ENCODE results near the gene THOC1.

Gene THOC1

DNA sequence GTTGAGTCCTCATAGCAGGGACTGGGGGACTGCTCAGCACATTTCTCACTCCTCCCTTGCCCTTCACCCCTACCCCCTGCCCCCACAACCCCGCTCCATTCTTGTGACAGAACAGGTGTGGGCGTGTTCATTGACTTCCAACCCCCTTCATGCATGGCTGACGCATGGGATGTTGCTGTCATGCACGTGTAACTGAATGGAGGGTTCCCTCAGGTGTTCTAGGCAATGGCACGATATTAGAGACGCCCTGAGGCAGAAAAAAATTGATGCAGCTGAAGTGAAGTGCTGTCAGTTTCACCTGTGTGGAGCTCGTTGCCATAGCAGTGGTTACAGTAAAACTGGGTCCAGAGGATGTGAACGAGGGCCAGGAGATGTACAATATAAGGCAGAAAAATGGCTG lies 6.5 kb upstream of the THOC1 start:
- no peak for DNase-seq (ENCODE audit: low read depth in 2 of 2)

DNA sequence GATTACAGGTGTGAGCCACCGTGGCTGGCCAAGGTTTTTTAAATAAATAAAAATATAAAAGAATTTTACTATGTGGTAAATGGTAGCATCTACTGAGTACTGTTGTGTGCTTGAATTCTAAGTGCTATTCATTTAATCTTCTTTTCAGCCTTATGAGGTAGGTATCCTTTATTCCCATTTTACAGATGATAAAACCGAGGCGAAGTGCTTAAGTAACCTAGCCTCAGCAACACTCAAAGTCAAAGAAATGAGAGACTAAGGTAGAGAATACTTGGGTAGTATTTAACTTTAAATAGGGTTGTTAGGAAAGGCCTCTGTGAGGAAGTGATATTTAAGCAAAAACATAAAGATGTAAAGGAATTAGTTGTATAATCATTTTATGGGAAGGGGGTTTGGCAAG lies 5.7 kb upstream of the THOC1 start:
- no peak for DNase-seq (ENCODE audit: low read depth in 2 of 2)

GRCh38 chr18:272650-273049 lies 4.8 kb upstream of the THOC1 start:
- no peak for DNase-seq (ENCODE audit: low read depth in 2 of 2)

GRCh38 chr18:269480-270095 lies 1.7 kb upstream of the THOC1 start:
- no peak for DNase-seq (ENCODE audit: low read depth in 2 of 2)

DNA sequence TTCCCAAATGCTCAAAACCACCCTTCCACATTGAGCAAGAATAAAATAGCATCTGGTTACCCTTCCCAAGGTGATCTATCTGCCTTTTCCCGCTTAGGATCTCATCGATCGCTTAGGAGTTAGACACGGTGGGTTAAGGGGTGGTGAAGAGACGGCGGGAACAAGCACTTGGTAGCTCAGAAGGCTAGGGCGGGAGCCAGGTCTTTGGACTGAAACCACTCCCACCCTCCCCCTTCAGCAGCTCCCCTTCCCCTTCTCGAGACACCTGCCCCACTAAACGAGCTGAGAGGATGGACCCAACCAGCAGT lies 513 bp downstream of the THOC1 start:
- DNase-seq (ENCODE audit: low read depth in 2 of 2), result no peak

DNA sequence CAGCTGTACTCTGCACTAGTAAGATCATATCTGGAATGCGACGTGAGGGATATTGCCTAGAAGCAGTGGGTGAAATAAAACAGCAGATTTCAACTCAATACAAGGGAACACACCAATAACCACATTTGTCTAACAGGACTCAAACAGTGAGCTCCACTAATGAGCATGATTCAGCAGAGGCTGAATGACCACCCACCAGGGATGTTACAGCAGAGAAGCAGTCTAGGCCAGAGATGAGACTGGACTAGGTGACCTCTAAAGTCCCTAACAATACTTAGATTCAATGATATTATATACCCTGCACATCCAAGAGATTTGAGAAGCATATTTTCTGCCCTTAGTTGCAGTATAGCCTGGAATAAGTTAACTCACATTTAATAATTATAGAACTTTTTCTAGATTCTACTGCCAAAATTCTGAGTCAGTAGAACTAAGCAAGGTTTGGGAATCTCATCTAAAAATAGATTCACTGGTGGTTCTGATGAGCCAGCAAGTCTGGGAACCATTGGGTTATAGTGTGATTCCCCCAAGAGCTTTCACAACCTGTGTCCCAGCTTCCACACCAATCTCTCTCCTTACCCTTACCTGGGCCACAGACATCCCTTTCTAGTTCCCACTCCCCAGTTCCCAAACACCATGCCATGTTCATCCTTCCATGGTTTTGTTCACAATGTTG lies 6.3 kb downstream of the THOC1 start:
- no peak for DNase-seq (ENCODE audit: low read depth in 2 of 2)

DNA sequence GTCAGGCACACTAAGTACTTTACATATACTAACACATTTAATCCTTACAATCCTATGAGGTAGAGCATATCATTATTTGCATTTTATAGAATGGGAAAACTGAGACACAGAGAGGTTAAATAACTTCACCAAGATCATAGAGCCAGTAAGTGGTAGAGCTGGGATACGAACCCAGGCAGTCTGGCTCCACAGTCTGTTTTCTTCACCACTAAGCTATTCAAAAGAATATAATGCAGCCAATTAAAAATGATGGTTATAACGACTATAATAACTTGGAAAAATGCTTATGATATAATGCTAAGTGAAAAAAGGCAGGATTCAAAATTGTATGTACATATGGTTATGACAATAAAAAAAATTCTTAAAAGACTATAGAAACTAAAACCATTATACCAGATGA lies 7.3 kb downstream of the THOC1 start:
- no peak for DNase-seq (ENCODE audit: low read depth in 2 of 2)

GRCh38 chr18:255171-255570 lies 12.7 kb downstream of the THOC1 start:
- no peak for DNase-seq (ENCODE audit: low read depth in 2 of 2)

- DNase-seq (ENCODE audit: low read depth in 2 of 2), result no peak
These were observed 14.7 kb downstream of the THOC1 start for GRCh38 chr18:253121-253520.

DNA sequence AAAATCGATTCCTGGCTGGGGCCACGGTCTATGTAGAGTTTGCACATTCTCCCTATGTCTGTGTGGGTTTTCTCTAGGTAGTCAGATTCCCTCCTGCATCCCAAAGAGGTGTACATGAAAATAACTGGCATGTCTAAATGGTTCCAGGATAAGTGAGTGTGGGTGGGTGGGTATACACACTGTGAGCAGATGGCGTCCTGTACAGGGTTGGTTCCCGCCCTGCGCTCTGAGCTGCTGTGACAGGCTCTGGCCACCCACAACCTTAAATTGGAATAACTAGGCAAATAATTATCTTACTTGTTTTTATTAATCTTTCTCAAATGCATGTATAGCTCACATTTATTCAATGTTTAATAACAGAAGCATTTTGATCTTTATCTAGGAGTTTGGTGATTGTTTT lies 16.3 kb downstream of the THOC1 start:
- no peak for DNase-seq (ENCODE audit: low read depth in 2 of 2)

DNA sequence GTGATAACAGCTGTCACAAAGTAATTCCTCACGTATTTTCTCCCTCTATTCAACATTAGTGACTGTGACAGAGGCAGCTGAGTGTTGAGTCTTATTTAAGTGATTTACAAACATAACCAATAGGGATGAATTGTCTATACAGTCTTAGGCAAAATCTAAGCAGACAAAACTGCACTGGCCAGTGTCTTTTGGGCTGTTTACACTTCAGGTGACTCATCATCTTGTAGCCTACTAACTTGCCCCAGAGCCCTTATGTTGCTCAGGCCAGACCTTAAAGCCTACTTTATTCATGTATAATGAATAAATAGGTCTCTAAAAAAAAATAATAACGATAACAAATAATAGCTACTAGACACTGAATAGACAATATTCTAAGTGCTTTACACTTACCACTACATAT lies 17.2 kb downstream of the THOC1 start:
- DNase-seq (ENCODE audit: low read depth in 2 of 2), result no peak

DNA sequence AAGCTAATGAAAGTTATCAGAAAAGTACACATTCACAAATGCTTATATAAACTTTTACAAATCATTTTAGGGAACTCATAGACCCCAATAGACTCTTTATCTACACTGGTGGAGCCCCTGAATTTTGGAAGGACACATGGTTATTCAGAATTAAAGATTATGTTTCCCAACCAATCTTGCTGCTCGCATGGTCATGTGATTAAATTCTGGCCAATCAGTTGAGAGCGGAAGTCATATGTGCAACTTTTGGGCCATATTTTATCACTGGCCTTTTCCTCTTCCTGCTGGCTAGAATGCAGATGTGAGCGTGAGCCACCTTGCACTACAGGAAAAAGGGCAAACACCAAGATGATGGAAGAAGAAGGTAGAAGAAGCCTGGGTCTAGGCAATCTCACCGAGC lies 19.8 kb downstream of the THOC1 start:
- DNase-seq (ENCODE audit: low read depth in 2 of 2), result no peak

- DNase-seq (ENCODE audit: low read depth in 2 of 2), result no peak
These were observed 22.5 kb downstream of the THOC1 start for GRCh38 chr18:245282-245847.

GRCh38 chr18:240175-240574 lies 27.7 kb downstream of the THOC1 start:
- no peak for DNase-seq (ENCODE audit: low read depth in 2 of 2)

GRCh38 chr18:231563-231962 lies 36.3 kb downstream of the THOC1 start:
- no peak for DNase-seq (ENCODE audit: low read depth in 2 of 2)

- no peak for DNase-seq (ENCODE audit: low read depth in 2 of 2)
These were observed 39.3 kb downstream of the THOC1 start for GRCh38 chr18:228586-228985.

- DNase-seq (ENCODE audit: low read depth in 2 of 2), result no peak
These were observed 39.9 kb downstream of the THOC1 start for GRCh38 chr18:227902-228301.

- DNase-seq (ENCODE audit: low read depth in 2 of 2), result no peak
These were observed 40.5 kb downstream of the THOC1 start for GRCh38 chr18:227374-227773.

GRCh38 chr18:225745-226144 lies 42.1 kb downstream of the THOC1 start:
- DNase-seq (ENCODE audit: low read depth in 2 of 2), result no peak

DNA sequence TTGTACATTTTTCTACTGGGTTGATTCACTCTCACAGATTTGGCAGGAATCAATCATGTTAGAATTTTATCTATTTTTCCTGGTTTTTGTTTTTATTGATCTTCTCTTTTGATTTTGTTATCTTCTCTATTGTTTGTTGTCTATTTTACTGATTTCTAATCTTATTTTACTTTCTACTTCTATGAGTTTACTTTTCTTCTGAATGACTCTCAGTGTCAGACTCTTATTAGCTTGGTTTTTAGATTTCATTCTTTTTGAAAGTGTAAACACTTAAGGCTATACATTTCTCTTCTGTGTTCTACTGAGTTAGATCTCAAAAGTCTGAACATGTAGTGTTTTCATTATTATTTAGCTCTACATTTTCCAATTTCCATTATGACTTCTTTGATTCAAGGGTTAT lies 47.1 kb downstream of the THOC1 start:
- no peak for DNase-seq (ENCODE audit: low read depth in 2 of 2)

DNA sequence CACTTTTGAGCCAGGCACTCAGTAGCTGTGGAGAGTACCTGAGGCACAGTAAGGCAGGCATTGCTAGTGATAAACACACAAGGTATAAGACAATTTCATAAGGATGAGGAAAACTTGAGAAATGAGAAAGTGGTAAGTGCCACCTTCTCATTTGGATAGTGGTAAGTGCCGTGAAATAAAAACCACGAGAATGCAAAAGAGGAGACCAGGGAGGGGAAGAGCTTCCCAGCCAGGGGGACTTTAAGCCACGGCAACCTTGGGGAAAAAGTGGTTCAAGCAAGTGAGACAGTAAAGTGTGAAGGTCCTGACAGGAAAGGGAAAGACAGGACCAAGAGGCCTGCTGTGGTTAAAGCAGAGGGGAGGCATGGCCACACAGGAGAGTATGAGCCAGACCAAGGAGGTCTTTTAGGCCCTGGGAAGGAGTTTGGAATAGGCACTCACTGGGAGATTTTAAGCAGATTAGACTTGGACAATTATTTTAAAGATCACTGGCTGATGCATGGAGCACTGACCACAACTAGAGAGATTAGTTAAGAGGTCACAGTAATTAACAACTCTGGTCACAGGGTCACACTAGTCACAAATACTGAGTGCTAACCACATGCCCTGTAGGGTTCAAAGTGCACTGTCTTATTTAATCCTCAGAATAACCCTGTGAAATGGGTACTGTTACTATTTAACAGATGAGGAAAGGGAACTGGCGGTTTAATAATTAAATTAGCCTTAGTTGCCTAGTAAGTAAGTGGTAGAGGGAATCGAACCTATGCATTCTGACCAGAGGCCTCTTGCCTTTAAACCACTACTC lies 50.1 kb downstream of the THOC1 start:
- DNase-seq (ENCODE audit: low read depth in 2 of 2), result no peak

GRCh38 chr18:215448-216010 lies 52.3 kb downstream of the THOC1 start:
- DNase-seq (ENCODE audit: low read depth in 2 of 2), result no peak

- no peak for DNase-seq (ENCODE audit: low read depth in 2 of 2)
These were observed 53.9 kb downstream of the THOC1 start for GRCh38 chr18:213966-214365.

Measured in stimulated activated CD4-positive, alpha-beta T cell treated with anti-CD3 and anti-CD28 coated beads, Interleukin-12 subunit alpha, Interleukin-12 subunit beta, amount 100 ng/mL, for 24 hours (primary cell).